ENCODE results near the gene KDF1. TPM values are rescaled to one million over a fixed set of nuclear protein-coding genes. Genes with fewer than 3 reads are reported as not detected.
A peak's percentile ranks its signal among the peaks of the same experiment; 100 is the strongest.
"Not testable (repeated sequence)": the region's sequence is repeated elsewhere in the genome, so short reads cannot be mapped to it uniquely, and the experiment has no call there.

KDF1 gene
- total RNA-seq, 4 donors from 2014 or later, result 13.2 to 40.1 (median 31.8) TPM

DNA sequence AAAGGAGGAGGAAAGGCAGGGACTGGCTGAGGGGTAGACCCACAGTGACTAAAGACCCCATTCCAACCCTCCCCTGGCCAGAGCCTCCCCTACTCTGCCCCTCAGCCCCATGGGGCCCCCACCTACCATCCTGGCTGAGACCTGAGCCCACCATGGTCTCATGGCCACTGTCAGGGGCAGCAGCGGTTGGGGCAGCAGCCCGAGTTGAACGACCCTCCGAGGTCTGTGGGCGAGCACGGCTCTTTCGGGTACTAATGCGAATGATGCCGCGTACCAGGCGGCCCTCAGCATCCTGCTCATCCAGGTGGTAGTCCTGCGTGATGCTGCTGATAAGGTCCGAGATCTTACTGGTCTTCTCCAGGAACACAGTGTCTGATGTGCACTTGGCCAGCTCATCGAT, 9.1 kb downstream of the KDF1 start:
- Histone ChIP-seq H3K9me3 (no peaks in the 10 kb centered on the region), H3K4me1 (peaks cover 0 to 15% (median 0%) of the 10 kb centered on the region in 4 donors), H3K27me3 (no peaks in the 10 kb centered on the region), H3K4me3 (no peak overlapping the region), H3K36me3 (peaks cover 0 to 17% (median 0%) of the 10 kb centered on the region in 3 donors), H3K27ac (no peak overlapping the region)
- no peak for TF ChIP-seq POLR2A (IDR thresholded peaks at IDR 0.05)
- TF ChIP-seq, protein P1, sequence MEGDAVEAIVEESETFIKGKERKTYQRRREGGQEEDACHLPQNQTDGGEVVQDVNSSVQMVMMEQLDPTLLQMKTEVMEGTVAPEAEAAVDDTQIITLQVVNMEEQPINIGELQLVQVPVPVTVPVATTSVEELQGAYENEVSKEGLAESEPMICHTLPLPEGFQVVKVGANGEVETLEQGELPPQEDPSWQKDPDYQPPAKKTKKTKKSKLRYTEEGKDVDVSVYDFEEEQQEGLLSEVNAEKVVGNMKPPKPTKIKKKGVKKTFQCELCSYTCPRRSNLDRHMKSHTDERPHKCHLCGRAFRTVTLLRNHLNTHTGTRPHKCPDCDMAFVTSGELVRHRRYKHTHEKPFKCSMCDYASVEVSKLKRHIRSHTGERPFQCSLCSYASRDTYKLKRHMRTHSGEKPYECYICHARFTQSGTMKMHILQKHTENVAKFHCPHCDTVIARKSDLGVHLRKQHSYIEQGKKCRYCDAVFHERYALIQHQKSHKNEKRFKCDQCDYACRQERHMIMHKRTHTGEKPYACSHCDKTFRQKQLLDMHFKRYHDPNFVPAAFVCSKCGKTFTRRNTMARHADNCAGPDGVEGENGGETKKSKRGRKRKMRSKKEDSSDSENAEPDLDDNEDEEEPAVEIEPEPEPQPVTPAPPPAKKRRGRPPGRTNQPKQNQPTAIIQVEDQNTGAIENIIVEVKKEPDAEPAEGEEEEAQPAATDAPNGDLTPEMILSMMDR (IDR thresholded peaks at IDR 0.05), result no peak
- no peak for DNase-seq

DNA sequence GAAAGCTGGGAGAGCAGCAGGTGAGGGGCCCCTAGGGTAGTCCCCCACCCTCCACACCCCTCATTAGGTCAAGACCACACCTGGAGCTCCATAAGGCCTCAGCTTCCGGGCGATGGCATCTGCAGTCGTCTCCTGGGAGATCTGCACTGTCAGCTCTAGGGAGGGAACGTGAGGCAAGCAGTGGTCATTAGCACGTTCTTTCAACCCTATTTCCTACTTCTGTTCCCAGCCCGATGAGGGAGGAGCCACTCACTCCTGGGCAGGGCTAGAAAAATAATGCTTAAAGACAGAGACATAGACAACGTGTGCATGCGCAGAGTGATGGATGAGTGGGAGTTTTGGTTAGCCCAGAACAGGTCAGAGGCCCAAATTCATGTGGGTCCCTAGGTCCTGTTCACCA, 9.7 kb downstream of the KDF1 start:
- no peak for DNase-seq

GRCh38 chr1:26949926-26950319, 10.3 kb downstream of the KDF1 start:
- H3K27ac ChIP-seq, result no peak overlapping the region

More for the DNA sequence above, 9.7 kb downstream of the KDF1 start:
- Histone ChIP-seq H3K36me3 (peaks cover 0 to 24% (median 0%) of the 10 kb centered on the region in 3 donors), H3K4me3 (no peak overlapping the region), H3K27ac (no peak overlapping the region), H3K27me3 (no peaks in the 10 kb centered on the region), H3K4me1 (peaks cover 0 to 19% (median 0%) of the 10 kb centered on the region in 4 donors), H3K9me3 (no peaks in the 10 kb centered on the region)
- TF ChIP-seq, protein P1 (IDR thresholded peaks at IDR 0.05), result no peak
- TF ChIP-seq POLR2A (IDR thresholded peaks at IDR 0.05), result no peak

GRCh38 chr1:26949266-26949925, 10.9 kb downstream of the KDF1 start:
- DNase-seq, result no peak
- Histone ChIP-seq H3K4me3 (no peak overlapping the region), H3K9me3 (no peaks in the 10 kb centered on the region), H3K27ac (no peak overlapping the region), H3K27me3 (no peaks in the 10 kb centered on the region), H3K36me3 (peaks cover 0 to 36% (median 0%) of the 10 kb centered on the region in 3 donors), H3K4me1 (peaks cover 0 to 19% (median 1%) of the 10 kb centered on the region in 4 donors)
- TF ChIP-seq, protein P1 (IDR thresholded peaks at IDR 0.05), result no peak
- no peak for TF ChIP-seq POLR2A (IDR thresholded peaks at IDR 0.05)

More at GRCh38 chr1:26949926-26950319, 10.3 kb downstream of the KDF1 start:
- H3K9me3 ChIP-seq, result no peaks in the 10 kb centered on the region
- H3K4me1 ChIP-seq, result peaks cover 0 to 19% (median 1%) of the 10 kb centered on the region in 4 donors
- peak in 1 of 3 donors; percentile 43 for DNase-seq
- TF ChIP-seq, protein P1 (IDR thresholded peaks at IDR 0.05), result no peak
- no peak for TF ChIP-seq POLR2A (IDR thresholded peaks at IDR 0.05)
- H3K27me3 ChIP-seq, result no peaks in the 10 kb centered on the region
- H3K36me3 ChIP-seq, result peaks cover 0 to 30% (median 0%) of the 10 kb centered on the region in 3 donors
- H3K4me3 ChIP-seq, result no peak overlapping the region

DNA sequence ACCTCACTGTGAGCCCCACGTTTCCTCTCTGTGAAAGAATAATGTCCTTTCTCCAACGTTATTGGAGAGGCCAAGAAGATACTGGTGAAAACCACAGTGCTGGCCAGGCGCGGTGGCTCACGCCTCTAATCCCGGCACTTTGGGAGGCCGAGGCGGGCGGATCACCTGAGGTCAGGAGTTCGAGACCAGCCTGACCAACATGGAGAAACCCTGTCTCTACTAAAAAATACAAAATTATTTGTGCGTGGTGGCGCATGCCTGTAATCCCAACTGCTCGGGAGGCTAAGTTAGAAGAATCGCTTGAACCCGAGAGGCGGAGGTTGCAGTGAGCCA, 11.6 kb downstream of the KDF1 start:
- peaks cover 0 to 43% (median 0%) of the 10 kb centered on the region in 3 donors for H3K36me3 ChIP-seq
- not testable (repeated sequence) for H3K9me3 ChIP-seq

DNA sequence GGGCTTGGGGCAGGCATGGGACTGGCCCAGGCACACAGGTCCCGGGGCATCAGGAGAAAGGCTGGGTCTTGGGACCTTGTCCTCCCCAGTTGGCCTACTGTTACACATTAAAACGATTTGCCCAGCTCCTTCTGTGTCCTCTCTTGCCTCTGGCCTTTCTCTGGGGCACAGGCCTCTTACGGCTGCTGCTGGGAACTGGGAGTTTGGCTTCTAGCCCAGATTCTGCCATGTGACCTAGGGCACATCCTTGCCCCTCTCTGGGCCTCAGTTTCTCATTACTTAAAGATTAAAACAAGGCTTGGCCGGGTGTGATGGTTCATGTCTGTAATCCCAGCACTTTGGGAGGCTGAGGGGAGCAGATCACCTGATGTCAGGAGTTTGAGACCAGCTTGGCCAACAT, 14.0 kb downstream of the KDF1 start:
- H3K4me1 ChIP-seq, result peaks cover 0 to 19% (median 1%) of the 10 kb centered on the region in 4 donors

More for the DNA sequence above, 11.6 kb downstream of the KDF1 start:
- not testable (repeated sequence) for H3K27ac ChIP-seq, H3K27me3 ChIP-seq, H3K4me3 ChIP-seq, DNase-seq
- H3K4me1 ChIP-seq, result peaks cover 0 to 19% (median 1%) of the 10 kb centered on the region in 4 donors

More for the DNA sequence above, 14.0 kb downstream of the KDF1 start:
- Histone ChIP-seq H3K27ac (peak overlapping the region in 2 of 4 donors; percentile 64 to 74), H3K36me3 (peaks cover 0 to 61% (median 3%) of the 10 kb centered on the region in 3 donors), H3K27me3 (no peaks in the 10 kb centered on the region), H3K9me3 (no peaks in the 10 kb centered on the region), H3K4me3 (no peak overlapping the region)
- TF ChIP-seq, protein P1 (IDR thresholded peaks at IDR 0.05), result no peak
- no peak for TF ChIP-seq POLR2A (IDR thresholded peaks at IDR 0.05)
- DNase-seq, result no peak
